Hepatocyte (in vitro differentiated cells): ENCODE data around the gene PTPRH. TPM values are rescaled to one million over a fixed set of nuclear protein-coding genes. Genes with fewer than 3 reads are reported as not detected.

Source experiments
- DNase-seq: peaks from one replicate; pipeline ENCODE4 v3.0.0-alpha.2; 2016; ENCODE audit warnings: low spot score
- H2AFZ ChIP-seq: fragments of 200-600 bp; sonication (generic); 2 replicates; pipeline ENCODE4 v1.6.0; 2016; ENCODE audit warnings: antibody characterized with exemption, mild to moderate bottlenecking
- H3K27ac ChIP-seq: fragments of 200-600 bp; sonication (generic); 2 replicates; pipeline ENCODE4 v1.5.1; 2016; ENCODE audit warnings: mild to moderate bottlenecking
- H3K27me3 ChIP-seq: fragments of 200-600 bp; sonication (generic); 2 replicates; pipeline ENCODE4 v1.6.1; 2016
- H3K36me3 ChIP-seq: fragments of 200-600 bp; sonication (generic); replicated peaks from 2 replicates; pipeline ENCODE4 v1.5.1; 2016; ENCODE audit warnings: low read depth; ENCODE audit not compliant: insufficient read depth
- H3K4me1 ChIP-seq: fragments of 200-600 bp; sonication (generic); 2 replicates; pipeline ENCODE4 v1.5.1; 2016; ENCODE audit warnings: mild to moderate bottlenecking, moderate library complexity; ENCODE audit not compliant: insufficient read depth
- H3K4me2 ChIP-seq: fragments of 200-600 bp; sonication (generic); 2 replicates; pipeline ENCODE4 v1.6.0; 2016
- H3K4me3 ChIP-seq: fragments of 200-600 bp; sonication (generic); 2 replicates; pipeline ENCODE4 v1.5.1; 2016; ENCODE audit warnings: mild to moderate bottlenecking
- H3K79me2 ChIP-seq: fragments of 200-600 bp; sonication (generic); 2 replicates; pipeline ENCODE4 v1.6.0; 2017; ENCODE audit warnings: mild to moderate bottlenecking
- H3K9me2 ChIP-seq: fragments of 200-600 bp; sonication (generic); replicated peaks from 2 replicates; pipeline ENCODE4 v1.6.0; 2017; ENCODE audit warnings: mild to moderate bottlenecking; ENCODE audit not compliant: insufficient read depth
- H3K9me3 ChIP-seq: fragments of 200-600 bp; sonication (generic); 2 replicates; pipeline ENCODE4 v1.5.1; 2016; ENCODE audit warnings: low read depth, mild to moderate bottlenecking
- H4K20me1 ChIP-seq: fragments of 200-600 bp; sonication (generic); 2 replicates; pipeline ENCODE4 v1.6.0; 2016; ENCODE audit warnings: mild to moderate bottlenecking; ENCODE audit not compliant: insufficient read depth, poor library complexity, severe bottlenecking
- EZH2 ChIP-seq: fragments of 200-600 bp; sonication (generic); IDR thresholded peaks from 2 replicates; pipeline ENCODE4 v1.6.1; 2016; ENCODE audit warnings: antibody characterized with exemption, mild to moderate bottlenecking, borderline replicate concordance
- EZH2phosphoT487 ChIP-seq: fragments of 200-600 bp; sonication (generic); IDR thresholded peaks from one replicate; pipeline ENCODE4 v1.6.1; 2018; ENCODE audit warnings: antibody characterized with exemption, mild to moderate bottlenecking, low read depth, moderate library complexity; ENCODE audit not compliant: unreplicated experiment, severe bottlenecking
- WGBS: methylation state at CpG from one replicate; pipeline ENCODE4 v1.1.6; 2016; ENCODE audit warnings: low lambda C conversion rate; ENCODE audit errors: missing lambda C conversion rate; 5-methylcytosine and 5-hydroxymethylcytosine counted together
- polyA plus RNA-seq: library from polyadenylated mRNA; unstranded; fragments of >200 nt; fragmentation: Nextera tagmentation; extraction: Ambion mirVana; gene quantifications from 2 replicates; pipeline ENCODE4 v1.2.1, GENCODE V29; 2016
- total RNA-seq: library from RNA; depleted of rRNA; stranded (reverse); fragments of >200 nt; gene quantifications from 2 replicates; pipeline ENCODE4 v1.2.3, GENCODE V29; 2014
- TF ChIP-seq, protein P1 (sequence below): fragments of 200-600 bp; sonication (generic); IDR thresholded peaks from 2 replicates; pipeline ENCODE4 v1.5.1; 2016; ENCODE audit warnings: antibody characterized with exemption, mild to moderate bottlenecking; ENCODE audit not compliant: poor library complexity

Gene PTPRH
- total and polyA plus RNA-seq, 2 experiments from 2014 or later: 7.3 to 30.9 TPM

DNA sequence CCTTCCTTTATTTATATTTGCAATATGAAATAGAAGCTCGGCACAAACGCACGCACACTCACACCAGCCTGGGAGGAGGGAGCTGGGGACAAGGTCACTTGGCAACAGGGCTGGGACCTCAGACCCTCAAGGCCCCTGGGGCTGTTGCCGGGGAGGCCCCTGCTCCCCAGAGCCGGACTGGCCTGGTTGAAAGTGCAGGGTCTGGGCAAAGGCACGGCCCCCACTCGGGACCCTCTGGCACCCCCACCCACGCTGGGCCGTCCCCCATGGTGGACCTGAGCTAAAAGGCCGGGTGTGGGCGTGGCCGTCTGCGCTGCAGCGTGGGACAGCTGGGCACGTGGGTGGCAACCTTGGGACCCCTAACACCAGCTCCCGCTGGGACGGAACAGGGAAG is 20.5 kb upstream of the PTPRH start:
- H4K20me1 ChIP-seq: no peaks in the 10 kb centered on the region
- H3K27me3 ChIP-seq: no peaks in the 10 kb centered on the region
- no peaks in the 10 kb centered on the region for H3K9me2 ChIP-seq
- H2AFZ ChIP-seq: no peak overlapping the region
- peak; percentile 42 for DNase-seq
- no peaks in the 10 kb centered on the region for H3K9me3 ChIP-seq
- H3K36me3 ChIP-seq: no peaks in the 10 kb centered on the region
- H3K4me1 ChIP-seq: peaks cover 19% of the 10 kb centered on the region
- 80% methylated on average over 17 of the region's 17 CpGs for WGBS
- no peak overlapping the region for H3K4me3 ChIP-seq
- peak overlapping the region; percentile 97 for H3K27ac ChIP-seq
- peaks cover 21% of the 10 kb centered on the region for H3K79me2 ChIP-seq
- no peak overlapping the region for H3K4me2 ChIP-seq
- TF ChIP-seq, protein P1, sequence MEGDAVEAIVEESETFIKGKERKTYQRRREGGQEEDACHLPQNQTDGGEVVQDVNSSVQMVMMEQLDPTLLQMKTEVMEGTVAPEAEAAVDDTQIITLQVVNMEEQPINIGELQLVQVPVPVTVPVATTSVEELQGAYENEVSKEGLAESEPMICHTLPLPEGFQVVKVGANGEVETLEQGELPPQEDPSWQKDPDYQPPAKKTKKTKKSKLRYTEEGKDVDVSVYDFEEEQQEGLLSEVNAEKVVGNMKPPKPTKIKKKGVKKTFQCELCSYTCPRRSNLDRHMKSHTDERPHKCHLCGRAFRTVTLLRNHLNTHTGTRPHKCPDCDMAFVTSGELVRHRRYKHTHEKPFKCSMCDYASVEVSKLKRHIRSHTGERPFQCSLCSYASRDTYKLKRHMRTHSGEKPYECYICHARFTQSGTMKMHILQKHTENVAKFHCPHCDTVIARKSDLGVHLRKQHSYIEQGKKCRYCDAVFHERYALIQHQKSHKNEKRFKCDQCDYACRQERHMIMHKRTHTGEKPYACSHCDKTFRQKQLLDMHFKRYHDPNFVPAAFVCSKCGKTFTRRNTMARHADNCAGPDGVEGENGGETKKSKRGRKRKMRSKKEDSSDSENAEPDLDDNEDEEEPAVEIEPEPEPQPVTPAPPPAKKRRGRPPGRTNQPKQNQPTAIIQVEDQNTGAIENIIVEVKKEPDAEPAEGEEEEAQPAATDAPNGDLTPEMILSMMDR: no peak
- no peak for TF ChIP-seq EZH2
- no peak for TF ChIP-seq EZH2phosphoT487

DNA sequence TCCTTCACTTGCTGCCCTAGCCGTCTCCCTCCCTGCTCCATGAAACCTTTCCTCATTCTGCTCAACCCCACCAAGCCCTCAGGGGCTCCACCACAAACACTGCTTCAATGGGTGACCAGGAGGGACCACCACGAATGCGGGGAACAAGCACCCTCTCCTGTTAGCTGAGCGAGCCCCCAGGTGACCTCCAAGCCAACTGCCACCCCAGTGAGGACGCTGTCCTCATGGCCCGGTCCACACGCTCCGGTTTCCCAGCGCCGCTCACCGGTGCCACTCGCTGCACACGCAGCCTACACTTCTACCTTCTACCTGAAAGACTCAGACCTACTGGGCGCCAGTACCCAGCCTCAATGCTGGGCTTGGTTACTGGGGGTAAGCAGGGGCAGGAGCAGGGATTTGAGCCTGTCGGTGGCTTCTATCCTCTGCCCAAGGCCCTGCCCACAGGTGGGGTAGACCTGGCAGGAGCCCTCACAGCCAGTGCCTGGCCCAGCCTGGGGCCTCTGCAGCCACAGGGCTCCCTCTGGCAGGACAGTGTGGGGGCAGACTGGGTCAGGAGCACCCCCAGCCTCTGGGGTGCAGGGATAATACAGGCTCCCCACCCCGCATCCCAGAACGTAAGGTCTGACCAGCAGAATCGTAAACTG is 20.0 kb upstream of the PTPRH start:
- no peak overlapping the region for H2AFZ ChIP-seq
- peaks cover 21% of the 10 kb centered on the region for H3K79me2 ChIP-seq
- TF ChIP-seq, protein P1: no peak
- TF ChIP-seq EZH2phosphoT487 (no peak), EZH2 (no peak)
- H3K9me3 ChIP-seq: no peaks in the 10 kb centered on the region
- no peak for DNase-seq
- peak overlapping the region; percentile 82 for H3K4me2 ChIP-seq
- no peaks in the 10 kb centered on the region for H3K27me3 ChIP-seq
- H4K20me1 ChIP-seq: no peaks in the 10 kb centered on the region
- H3K27ac ChIP-seq: peak overlapping the region; percentile 97
- H3K9me2 ChIP-seq: no peaks in the 10 kb centered on the region
- 89% methylated on average over 18 of the region's 18 CpGs for WGBS
- H3K4me1 ChIP-seq: peaks cover 19% of the 10 kb centered on the region
- no peak overlapping the region for H3K4me3 ChIP-seq
- no peaks in the 10 kb centered on the region for H3K36me3 ChIP-seq

DNA sequence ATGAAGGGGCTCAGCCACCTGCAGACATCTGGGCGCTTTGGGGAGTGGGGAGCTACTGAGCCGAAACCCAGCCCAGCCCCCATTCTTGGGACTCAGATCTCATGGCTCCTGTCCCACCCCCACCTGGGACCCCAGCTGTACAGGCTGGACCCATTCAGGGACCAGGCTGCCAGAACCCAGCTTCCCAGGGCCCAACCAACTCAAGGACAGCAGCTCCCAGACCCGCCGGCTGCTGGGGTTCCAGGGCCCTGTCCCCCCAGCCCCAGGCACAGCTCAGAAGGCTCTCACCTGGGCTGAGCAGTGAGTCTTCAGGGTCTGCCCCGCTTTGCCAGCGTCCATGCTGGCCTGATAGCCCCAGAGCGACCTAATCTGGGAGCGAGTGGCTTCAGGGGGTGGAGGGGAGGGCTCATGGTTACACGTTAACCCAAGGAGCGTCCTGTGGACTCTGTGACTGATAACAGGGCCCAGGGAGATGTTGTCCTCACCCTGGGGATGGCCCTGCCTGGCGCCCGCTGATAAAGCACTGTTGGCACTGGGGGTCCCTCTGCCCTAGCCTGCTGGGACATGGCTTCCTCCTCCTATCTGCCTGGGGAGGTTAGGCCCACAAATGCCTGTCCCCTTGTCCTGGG is 19.2 kb upstream of the PTPRH start, which contains the start of gene TMEM86B:
TMEM86B (minus strand) TSS at position 361 of the 629 bp plus-strand sequence; CDS start at position 339, 22 bp downstream.
- Histone ChIP-seq H3K9me3 (no peaks in the 10 kb centered on the region), H3K27ac (peak within 1 kb of the TSS; percentile 97), H4K20me1 (no peaks in the 10 kb centered on the region), H3K4me2 (peak within 1 kb of the TSS; percentile 82), H3K4me1 (peaks cover 19% of the 10 kb centered on the region), H3K79me2 (peaks cover 21% of the 10 kb centered on the region), H3K27me3 (no peaks in the 10 kb centered on the region), H2AFZ (no peak within 1 kb of the TSS), H3K9me2 (no peaks in the 10 kb centered on the region), H3K36me3 (no peaks in the 10 kb centered on the region), H3K4me3 (no peak within 1 kb of the TSS)
- DNase-seq: peak; percentile 83
- no peak for TF ChIP-seq EZH2
- TF ChIP-seq, protein P1: no peak
- no peak for TF ChIP-seq EZH2phosphoT487
- 60% methylated on average over 11 of the region's 12 CpGs for WGBS
